ENCODE results near the gene SMPD2.

DNA sequence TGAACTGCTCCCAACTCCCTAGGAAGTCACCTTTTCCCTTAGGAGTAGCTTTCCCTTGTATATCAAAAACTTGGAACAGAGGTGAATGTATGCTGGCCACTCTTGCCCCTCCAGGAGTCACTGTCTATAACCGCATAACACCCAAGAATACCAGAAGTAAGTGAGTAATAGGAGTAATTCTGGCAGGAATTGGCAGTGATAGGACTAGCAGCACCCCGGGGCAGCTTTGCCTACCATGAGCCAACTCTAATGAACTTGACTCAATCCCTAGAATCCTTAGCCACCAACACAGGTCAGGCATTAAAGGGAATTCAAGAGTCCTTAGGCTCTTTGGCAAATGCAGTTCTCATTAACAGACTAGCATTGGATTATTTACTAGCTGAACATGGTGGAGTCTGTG lies 29.5 kb upstream of the SMPD2 start:
- no peak for TF ChIP-seq EZH2 (IDR thresholded peaks at IDR 0.05; ENCODE audit: low read depth)
- TF ChIP-seq, protein P1, sequence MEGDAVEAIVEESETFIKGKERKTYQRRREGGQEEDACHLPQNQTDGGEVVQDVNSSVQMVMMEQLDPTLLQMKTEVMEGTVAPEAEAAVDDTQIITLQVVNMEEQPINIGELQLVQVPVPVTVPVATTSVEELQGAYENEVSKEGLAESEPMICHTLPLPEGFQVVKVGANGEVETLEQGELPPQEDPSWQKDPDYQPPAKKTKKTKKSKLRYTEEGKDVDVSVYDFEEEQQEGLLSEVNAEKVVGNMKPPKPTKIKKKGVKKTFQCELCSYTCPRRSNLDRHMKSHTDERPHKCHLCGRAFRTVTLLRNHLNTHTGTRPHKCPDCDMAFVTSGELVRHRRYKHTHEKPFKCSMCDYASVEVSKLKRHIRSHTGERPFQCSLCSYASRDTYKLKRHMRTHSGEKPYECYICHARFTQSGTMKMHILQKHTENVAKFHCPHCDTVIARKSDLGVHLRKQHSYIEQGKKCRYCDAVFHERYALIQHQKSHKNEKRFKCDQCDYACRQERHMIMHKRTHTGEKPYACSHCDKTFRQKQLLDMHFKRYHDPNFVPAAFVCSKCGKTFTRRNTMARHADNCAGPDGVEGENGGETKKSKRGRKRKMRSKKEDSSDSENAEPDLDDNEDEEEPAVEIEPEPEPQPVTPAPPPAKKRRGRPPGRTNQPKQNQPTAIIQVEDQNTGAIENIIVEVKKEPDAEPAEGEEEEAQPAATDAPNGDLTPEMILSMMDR (conservative IDR thresholded peaks at IDR 0.05), result no peak

All from PC-9 (cell line).